ENCODE results near the gene SMPDL3B. TPM values are rescaled to one million over a fixed set of nuclear protein-coding genes. Genes with fewer than 3 reads are reported as not detected.

SMPDL3B gene
- total and polyA plus RNA-seq, 5 donors from 2014 or later, result 0.24 to 0.50 (median 0.32) TPM; not detected in 2

DNA sequence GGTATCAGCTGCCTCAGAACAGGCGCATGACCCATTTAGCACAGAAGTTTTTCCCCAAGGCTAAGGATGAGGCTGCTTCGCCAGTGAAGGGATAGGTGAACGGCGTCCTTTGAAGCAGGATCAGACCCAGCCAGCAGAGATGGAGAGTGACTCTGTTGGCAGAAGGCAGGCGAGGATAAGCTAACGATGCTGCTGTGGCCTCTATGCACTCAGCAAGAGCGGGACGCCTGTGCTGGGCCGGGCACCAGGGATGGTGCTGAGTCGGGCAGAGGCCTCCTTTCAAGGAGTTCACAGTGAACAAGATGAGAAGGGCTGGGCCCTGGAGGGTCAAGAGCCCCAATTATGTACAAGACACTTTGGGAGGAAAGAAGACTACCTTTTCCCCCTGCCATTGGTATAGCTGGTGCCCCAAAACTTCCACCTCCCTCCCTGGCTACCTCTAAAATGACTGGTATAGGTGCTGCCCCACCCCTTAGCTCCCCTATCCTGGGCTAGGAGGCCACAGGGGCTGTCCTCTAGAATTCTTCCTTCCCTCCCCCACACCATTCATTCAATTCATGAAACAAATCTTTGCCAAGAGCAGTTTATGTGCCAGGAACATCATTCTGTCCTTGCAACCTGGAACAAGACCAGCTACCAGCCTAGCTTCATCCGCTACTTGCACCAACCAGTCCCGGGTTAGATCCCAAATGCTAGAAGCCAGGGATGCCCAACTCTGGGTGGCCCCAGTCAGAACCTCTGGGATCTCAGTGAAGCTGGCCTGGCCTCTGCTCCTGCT, 32.5 kb downstream of the SMPDL3B start:
- Mint-ChIP-seq H3K36me3 (peaks cover 22% of the 10 kb centered on the region), H3K9me3 (no peaks in the 10 kb centered on the region), H3K27me3 (no peaks in the 10 kb centered on the region), H3K27ac (no peak overlapping the region), H3K4me3 (no peak overlapping the region), H3K4me1 (peaks cover 7 to 36% (median 23%) of the 10 kb centered on the region in 4 donors)
- no peak for ATAC-seq (ENCODE audit: low read depth in 2 of 2)
- H3K4me3 ChIP-seq (ENCODE audit: low read depth, low read length), result no peak overlapping the region
- no peaks in the 10 kb centered on the region for H3K27me3 ChIP-seq (ENCODE audit: control insufficient read depth, insufficient read depth, low read length)
- H3K36me3 ChIP-seq (ENCODE audit: control insufficient read depth, insufficient read depth, low read length), result peaks cover 51% of the 10 kb centered on the region
- no peak for DNase-seq
- peaks cover 11% of the 10 kb centered on the region for H3K4me1 ChIP-seq (ENCODE audit: control insufficient read depth, insufficient read depth, low read length, poor library complexity, severe bottlenecking)
- no peak overlapping the region for H3K27ac ChIP-seq (ENCODE audit: insufficient read depth, low read length, poor library complexity, severe bottlenecking)
- no peaks in the 10 kb centered on the region for H3K9me3 ChIP-seq (ENCODE audit: control insufficient read depth in 2 of 2, low read length in 2 of 2)

DNA sequence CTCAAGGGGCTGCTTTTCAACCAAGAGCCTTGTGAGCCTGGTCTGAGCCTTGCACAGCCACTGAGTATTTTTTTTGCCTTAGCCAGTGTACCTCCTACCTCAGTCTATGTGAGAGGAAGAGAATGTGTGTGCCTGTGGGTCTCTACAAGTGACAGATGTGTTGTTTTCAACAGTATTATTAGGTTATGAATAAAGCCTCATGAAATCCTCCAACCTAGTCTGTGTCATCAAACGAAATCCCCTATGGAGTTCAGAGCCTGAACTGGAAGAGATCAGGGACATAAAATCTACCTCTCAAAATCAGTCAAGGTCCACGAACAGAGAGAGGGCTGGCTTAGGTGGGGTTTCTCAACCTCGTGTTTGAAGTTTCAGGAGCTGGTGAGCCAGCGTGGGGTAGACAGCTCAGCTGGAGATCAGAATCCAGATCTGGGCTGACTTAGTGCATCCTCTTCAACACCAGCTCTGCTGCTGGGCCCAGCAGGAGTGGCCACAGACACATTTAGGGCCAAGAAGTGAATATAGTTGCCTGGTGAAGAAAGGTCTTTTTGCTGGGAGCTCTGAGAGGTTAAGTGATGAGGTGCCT, 33.2 kb downstream of the SMPDL3B start:
- H3K4me3 Mint-ChIP-seq, result no peak overlapping the region
- no peak overlapping the region for H3K27ac ChIP-seq (ENCODE audit: insufficient read depth, low read length, poor library complexity, severe bottlenecking)
- no peak overlapping the region for H3K4me3 ChIP-seq (ENCODE audit: low read depth, low read length)
- H3K27ac Mint-ChIP-seq, result peak overlapping the region; percentile 49 to 70 (median 63)
- H3K9me3 Mint-ChIP-seq, result no peaks in the 10 kb centered on the region
- H3K36me3 Mint-ChIP-seq, result peaks cover 23% of the 10 kb centered on the region
- H3K4me1 ChIP-seq (ENCODE audit: control insufficient read depth, insufficient read depth, low read length, poor library complexity, severe bottlenecking), result peaks cover 11% of the 10 kb centered on the region
- no peak for ATAC-seq (ENCODE audit: low read depth in 2 of 2)
- H3K9me3 ChIP-seq (ENCODE audit: control insufficient read depth in 2 of 2, low read length in 2 of 2), result no peaks in the 10 kb centered on the region
- no peak for DNase-seq
- H3K36me3 ChIP-seq (ENCODE audit: control insufficient read depth, insufficient read depth, low read length), result peaks cover 58% of the 10 kb centered on the region
- H3K27me3 Mint-ChIP-seq, result no peaks in the 10 kb centered on the region
- peaks cover 7 to 31% (median 21%) of the 10 kb centered on the region in 4 donors for H3K4me1 Mint-ChIP-seq
- H3K27me3 ChIP-seq (ENCODE audit: control insufficient read depth, insufficient read depth, low read length), result no peaks in the 10 kb centered on the region

DNA sequence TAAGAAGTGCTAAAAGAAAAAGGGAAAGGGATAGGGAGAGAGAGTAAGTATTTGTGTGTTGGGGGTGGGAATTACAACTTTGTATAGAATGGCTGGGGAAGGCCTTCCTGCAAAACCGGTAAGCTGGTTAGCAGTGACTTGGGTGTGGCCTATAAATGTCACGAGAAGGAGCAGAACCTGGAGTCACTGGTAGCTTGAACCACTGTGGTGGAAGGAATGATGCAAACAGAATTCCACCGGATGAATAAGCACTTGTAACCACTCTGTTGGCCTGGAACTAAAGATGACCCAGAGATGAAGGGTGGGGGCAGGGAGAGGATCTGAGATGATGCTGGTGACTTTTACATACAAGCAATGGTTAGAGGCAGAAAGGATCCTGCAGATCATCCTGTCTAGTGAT, 33.9 kb downstream of the SMPDL3B start:
- no peak for ATAC-seq (ENCODE audit: low read depth in 2 of 2)
- Mint-ChIP-seq H3K27me3 (no peaks in the 10 kb centered on the region), H3K4me1 (peaks cover 7 to 30% (median 21%) of the 10 kb centered on the region in 4 donors), H3K4me3 (no peak overlapping the region), H3K9me3 (no peaks in the 10 kb centered on the region), H3K27ac (peak overlapping the region; percentile 49 to 70 (median 63)), H3K36me3 (peaks cover 30% of the 10 kb centered on the region)
- H3K27me3 ChIP-seq (ENCODE audit: control insufficient read depth, insufficient read depth, low read length), result no peaks in the 10 kb centered on the region
- peaks cover 60% of the 10 kb centered on the region for H3K36me3 ChIP-seq (ENCODE audit: control insufficient read depth, insufficient read depth, low read length)
- no peak overlapping the region for H3K27ac ChIP-seq (ENCODE audit: insufficient read depth, low read length, poor library complexity, severe bottlenecking)
- no peak for DNase-seq
- no peaks in the 10 kb centered on the region for H3K9me3 ChIP-seq (ENCODE audit: control insufficient read depth in 2 of 2, low read length in 2 of 2)
- no peak overlapping the region for H3K4me3 ChIP-seq (ENCODE audit: low read depth, low read length)
- H3K4me1 ChIP-seq (ENCODE audit: control insufficient read depth, insufficient read depth, low read length, poor library complexity, severe bottlenecking), result peaks cover 11% of the 10 kb centered on the region

DNA sequence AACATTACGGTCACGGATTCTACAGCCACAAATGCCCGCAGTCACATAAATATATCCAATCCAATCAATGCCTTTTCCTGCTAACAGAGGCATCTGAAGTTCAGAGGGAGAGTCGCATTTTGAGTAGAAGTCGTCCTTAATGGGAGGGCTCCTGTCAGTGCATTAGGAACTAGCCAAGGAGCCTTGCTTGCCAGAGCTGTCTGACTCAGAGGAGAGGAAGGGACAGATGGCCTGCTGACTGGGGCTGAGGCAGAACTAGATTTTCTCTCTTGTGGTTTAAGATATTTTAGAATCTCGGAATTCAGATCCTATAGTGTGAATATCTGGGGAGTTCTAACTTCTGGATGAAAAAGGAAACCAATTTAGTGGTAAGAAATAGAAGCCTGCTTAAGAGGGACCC, 35.6 kb downstream of the SMPDL3B start:
- Histone ChIP-seq H3K4me3 (ENCODE audit: low read depth, low read length) (no peak overlapping the region), H3K27me3 (ENCODE audit: control insufficient read depth, insufficient read depth, low read length) (no peaks in the 10 kb centered on the region), H3K27ac (ENCODE audit: insufficient read depth, low read length, poor library complexity, severe bottlenecking) (no peak overlapping the region), H3K4me1 (ENCODE audit: control insufficient read depth, insufficient read depth, low read length, poor library complexity, severe bottlenecking) (peaks cover 11% of the 10 kb centered on the region), H3K9me3 (ENCODE audit: control insufficient read depth in 2 of 2, low read length in 2 of 2) (no peaks in the 10 kb centered on the region), H3K36me3 (ENCODE audit: control insufficient read depth, insufficient read depth, low read length) (peaks cover 51% of the 10 kb centered on the region)
- ATAC-seq (ENCODE audit: low read depth in 2 of 2), result no peak
- DNase-seq, result no peak
- H3K27ac Mint-ChIP-seq, result peak overlapping the region in 2 of 3 donors; percentile 42 to 55
- no peak overlapping the region for H3K4me3 Mint-ChIP-seq
- H3K9me3 Mint-ChIP-seq, result no peaks in the 10 kb centered on the region
- no peaks in the 10 kb centered on the region for H3K27me3 Mint-ChIP-seq
- peaks cover 7 to 30% (median 18%) of the 10 kb centered on the region in 4 donors for H3K4me1 Mint-ChIP-seq
- H3K36me3 Mint-ChIP-seq, result peaks cover 25% of the 10 kb centered on the region

DNA sequence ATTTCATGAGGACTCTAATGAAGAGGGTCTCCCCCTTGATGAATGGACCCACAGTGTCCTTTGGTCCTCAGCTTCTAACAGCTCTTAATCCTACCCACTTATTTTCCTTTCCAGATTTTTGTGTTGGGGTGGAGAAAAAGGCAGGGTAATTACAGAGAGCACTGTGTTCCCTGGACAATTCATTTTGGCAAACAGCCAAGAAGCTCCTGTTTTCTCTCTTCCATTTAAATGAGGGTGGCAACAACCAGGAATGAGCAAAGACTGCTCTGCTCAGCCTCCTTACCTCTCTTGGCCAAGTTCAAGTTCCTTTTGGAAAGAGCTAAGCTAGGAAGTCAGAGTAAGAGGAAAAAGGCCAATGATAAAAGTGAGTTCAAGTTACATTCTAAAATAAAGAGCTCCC, 36.9 kb downstream of the SMPDL3B start:
- peaks cover 43% of the 10 kb centered on the region for H3K36me3 ChIP-seq (ENCODE audit: control insufficient read depth, insufficient read depth, low read length)
- H3K36me3 Mint-ChIP-seq, result peaks cover 24% of the 10 kb centered on the region

DNA sequence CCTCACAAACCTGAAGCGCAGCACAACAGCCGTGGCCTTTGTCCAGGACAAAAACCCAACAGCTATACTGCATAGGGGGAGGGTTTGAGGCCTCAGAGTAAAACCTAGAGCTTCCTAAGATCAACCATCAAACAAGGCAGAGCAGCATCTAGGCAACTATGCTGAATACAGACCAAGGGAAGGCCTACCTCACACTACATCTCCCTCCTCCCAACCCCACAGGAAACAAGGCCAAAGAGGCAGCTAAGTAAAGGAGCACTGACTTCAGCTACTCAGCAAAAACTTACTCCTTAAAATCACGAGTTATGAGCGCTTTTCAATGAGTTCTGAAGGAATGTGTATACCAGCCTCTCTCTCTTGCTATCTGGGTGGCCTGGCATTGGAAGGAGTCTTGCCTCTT, 37.3 kb downstream of the SMPDL3B start:
- no peak overlapping the region for H3K4me3 ChIP-seq (ENCODE audit: low read depth, low read length)
- Mint-ChIP-seq H3K27ac (no peak overlapping the region), H3K27me3 (no peaks in the 10 kb centered on the region), H3K36me3 (peaks cover 28% of the 10 kb centered on the region), H3K9me3 (no peaks in the 10 kb centered on the region), H3K4me1 (peaks cover 7 to 30% (median 14%) of the 10 kb centered on the region in 4 donors), H3K4me3 (no peak overlapping the region)
- DNase-seq (no peak), ATAC-seq (ENCODE audit: low read depth in 2 of 2) (no peak)
- H3K36me3 ChIP-seq (ENCODE audit: control insufficient read depth, insufficient read depth, low read length), result peaks cover 38% of the 10 kb centered on the region
- peaks cover 11% of the 10 kb centered on the region for H3K4me1 ChIP-seq (ENCODE audit: control insufficient read depth, insufficient read depth, low read length, poor library complexity, severe bottlenecking)
- no peak overlapping the region for H3K27ac ChIP-seq (ENCODE audit: insufficient read depth, low read length, poor library complexity, severe bottlenecking)
- no peaks in the 10 kb centered on the region for H3K27me3 ChIP-seq (ENCODE audit: control insufficient read depth, insufficient read depth, low read length)
- no peaks in the 10 kb centered on the region for H3K9me3 ChIP-seq (ENCODE audit: control insufficient read depth in 2 of 2, low read length in 2 of 2)

More for the DNA sequence above, 36.9 kb downstream of the SMPDL3B start:
- Histone ChIP-seq H3K9me3 (ENCODE audit: control insufficient read depth in 2 of 2, low read length in 2 of 2) (no peaks in the 10 kb centered on the region), H3K4me3 (ENCODE audit: low read depth, low read length) (no peak overlapping the region), H3K4me1 (ENCODE audit: control insufficient read depth, insufficient read depth, low read length, poor library complexity, severe bottlenecking) (peaks cover 11% of the 10 kb centered on the region), H3K27me3 (ENCODE audit: control insufficient read depth, insufficient read depth, low read length) (no peaks in the 10 kb centered on the region), H3K27ac (ENCODE audit: insufficient read depth, low read length, poor library complexity, severe bottlenecking) (no peak overlapping the region)
- Mint-ChIP-seq H3K4me1 (peaks cover 7 to 30% (median 16%) of the 10 kb centered on the region in 4 donors), H3K9me3 (no peaks in the 10 kb centered on the region), H3K27ac (no peak overlapping the region), H3K27me3 (no peaks in the 10 kb centered on the region), H3K4me3 (no peak overlapping the region)
- DNase-seq (no peak), ATAC-seq (ENCODE audit: low read depth in 2 of 2) (no peak)

DNA sequence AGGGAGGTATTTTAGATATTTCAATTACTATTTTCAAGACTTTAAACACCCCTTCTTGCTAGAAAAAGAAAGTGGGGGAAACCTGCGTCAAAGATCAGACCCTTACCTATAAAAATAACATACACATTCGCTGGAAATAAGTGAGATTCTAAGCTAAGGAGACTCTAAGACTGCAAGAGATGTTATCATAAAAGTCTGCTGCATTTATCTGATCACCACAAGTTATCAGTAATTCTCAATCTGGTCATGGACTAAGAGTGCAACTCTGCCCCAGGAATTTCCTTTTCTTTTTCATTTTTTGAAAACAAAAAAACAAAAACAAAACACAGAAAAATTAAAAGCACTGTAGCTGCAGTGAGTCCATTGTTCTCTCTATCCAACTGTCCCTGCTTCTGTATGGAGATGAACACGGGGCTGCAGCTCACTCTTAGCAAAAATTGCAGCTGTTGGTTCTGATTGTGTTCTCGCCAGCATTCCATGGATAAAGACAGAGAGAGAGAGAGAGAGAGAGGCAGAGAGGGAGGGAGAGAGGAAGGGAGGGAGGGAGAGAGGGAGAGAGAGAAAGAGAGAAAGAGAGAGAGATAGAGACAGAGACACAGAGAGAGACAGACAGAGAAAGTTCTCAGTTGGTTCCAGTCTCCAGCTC, 39.1 kb downstream of the SMPDL3B start:
- Mint-ChIP-seq H3K4me1 (peaks cover 6 to 17% (median 8%) of the 10 kb centered on the region in 4 donors), H3K27me3 (no peaks in the 10 kb centered on the region), H3K27ac (peak overlapping the region; percentile 26 to 57 (median 35)), H3K9me3 (no peaks in the 10 kb centered on the region), H3K4me3 (no peak overlapping the region), H3K36me3 (peaks cover 17% of the 10 kb centered on the region)
- no peaks in the 10 kb centered on the region for H3K27me3 ChIP-seq (ENCODE audit: control insufficient read depth, insufficient read depth, low read length)
- peaks cover 11% of the 10 kb centered on the region for H3K4me1 ChIP-seq (ENCODE audit: control insufficient read depth, insufficient read depth, low read length, poor library complexity, severe bottlenecking)
- H3K4me3 ChIP-seq (ENCODE audit: low read depth, low read length), result no peak overlapping the region
- peaks cover 25% of the 10 kb centered on the region for H3K36me3 ChIP-seq (ENCODE audit: control insufficient read depth, insufficient read depth, low read length)
- no peak overlapping the region for H3K27ac ChIP-seq (ENCODE audit: insufficient read depth, low read length, poor library complexity, severe bottlenecking)
- no peak for DNase-seq
- no peaks in the 10 kb centered on the region for H3K9me3 ChIP-seq (ENCODE audit: control insufficient read depth in 2 of 2, low read length in 2 of 2)
- ATAC-seq (ENCODE audit: low read depth in 2 of 2), result no peak

Measured in CD4-positive, CD25-positive, alpha-beta regulatory T cell (primary cell).